HepG2 (cell line): ENCODE data around the gene ATP6V0D1. TPM values are rescaled to one million over a fixed set of nuclear protein-coding genes. Genes with fewer than 3 reads are reported as not detected.

ENCODE experiments used
- ATAC-seq: fragments of 200-7000 bp; cut with Tn5 transposase; 3 replicates; pipeline ENCODE4 v1.9.1; 2020; ENCODE audit warnings: mild to moderate bottlenecking, moderate library complexity
- BruUV-seq: library from RNA; stranded (reverse); fragments of 400-500 nt; replicated peaks from 2 replicates; lab custom pipeline; 2021; lab: Mats Ljungman, UMichigan
- CTCF ChIA-PET: fragments of 300-600 bp; formaldehyde crosslinking; extraction: SDS; loops from one replicate; lab custom pipeline; 2021; ENCODE audit warnings: low total read pairs, inconsistent platforms, low intra/inter-chr PET ratio; lab: Yijun Ruan, JAX
- POLR2A ChIA-PET: fragments of 350-600 bp; sonication (Branson Sonifier 250); formaldehyde crosslinking; loops from one replicate; lab custom pipeline; 2020; ENCODE audit warnings: antibody characterized with exemption, inconsistent platforms; lab: Yijun Ruan, JAX
- DNase-seq: peaks from one replicate; pipeline ENCODE4 v3.0.0-alpha.2; 2015; ENCODE audit warnings: low spot score
- FAIRE-seq: peaks from 3 replicates; lab custom pipeline; 2011; peaks lifted over from hg19 to GRCh38; lab: Jason Lieb, UNC
- H2AFZ ChIP-seq: one replicate; pipeline ENCODE4 v1.6.1; 2011; ENCODE audit warnings: low read length, inconsistent platforms
- H3K27ac ChIP-seq: fragments of 300-600 bp; 3 replicates; pipeline ENCODE4 v1.8.0; 2011; ENCODE audit warnings: mixed run types, mild to moderate bottlenecking, mixed read lengths, low read length, inconsistent platforms; ENCODE audit not compliant: insufficient read depth; ENCODE audit errors: extremely low read length
- H3K27me3 ChIP-seq, 2 experiments: fragments of 200-600 bp in 1 of 2; 2 replicates in 1 of 2; 3 replicates in 1 of 2; pipeline versions ENCODE4 v1.6.0 to v1.8.0; 2011; ENCODE audit warnings: low read length in 2 of 2, mild to moderate bottlenecking in 2 of 2, moderate library complexity in 2 of 2, inconsistent platforms in 1 of 2; ENCODE audit not compliant: insufficient read depth in 2 of 2, control insufficient read depth in 1 of 2
- H3K36me3 ChIP-seq, 2 experiments: fragments of 200-600 bp in 1 of 2; replicated peaks in 1 of 2; 2 replicates in 1 of 2; 3 replicates in 1 of 2; pipeline versions ENCODE4 v1.5.1 to v1.8.0; 2011; ENCODE audit warnings: low read length in 2 of 2, inconsistent platforms in 1 of 2; ENCODE audit not compliant: insufficient read depth in 2 of 2, control insufficient read depth in 1 of 2
- H3K4me1 ChIP-seq: 2 replicates; pipeline ENCODE4 v1.5.1; 2012; ENCODE audit warnings: low read length, inconsistent platforms; ENCODE audit not compliant: insufficient read depth
- H3K4me2 ChIP-seq: 2 replicates; pipeline ENCODE4 v1.6.0; 2011; ENCODE audit warnings: low read depth, low read length, inconsistent platforms
- H3K4me3 ChIP-seq, 3 experiments: fragments of 200-600 bp in 1 of 3; sonication (generic), shearing (Covaris generic) in 1 of 3; replicated peaks in 1 of 3; 2 replicates each; pipeline ENCODE4 v1.5.1; 2011 to 2016; ENCODE audit warnings: low read length in 3 of 3, inconsistent platforms in 2 of 3, low read depth in 2 of 3, mild to moderate bottlenecking in 2 of 3, control low read depth in 1 of 3, mixed read lengths in 1 of 3; ENCODE audit not compliant: insufficient read depth in 1 of 3
- H3K79me2 ChIP-seq: one replicate; pipeline ENCODE4 v1.6.1; 2011; ENCODE audit warnings: low read length, inconsistent platforms; ENCODE audit not compliant: insufficient read depth
- H3K9ac ChIP-seq: 2 replicates; pipeline ENCODE4 v1.6.0; 2011; ENCODE audit warnings: mild to moderate bottlenecking, low read depth, low read length, inconsistent platforms; ENCODE audit not compliant: insufficient read depth
- H3K9me3 ChIP-seq: 2 replicates; pipeline ENCODE4 v1.5.1; 2012; ENCODE audit warnings: mild to moderate bottlenecking, low read length
- H4K20me1 ChIP-seq: 2 replicates; pipeline ENCODE4 v1.6.0; 2011; ENCODE audit warnings: inconsistent platforms, mild to moderate bottlenecking, low read length, moderate library complexity; ENCODE audit not compliant: insufficient read depth
- ATF6 ChIP-seq: sonication (generic); formaldehyde crosslinking; conservative IDR thresholded peaks from 2 replicates; pipeline ENCODE4 v1.4.0; 2020; ENCODE audit warnings: missing genetic modification reagents
- ESRRA ChIP-seq: sonication (generic); formaldehyde crosslinking; IDR thresholded peaks from 2 replicates; pipeline ENCODE4 v1.5.1; 2020; ENCODE audit warnings: mild to moderate bottlenecking, low read depth, missing genetic modification reagents
- IKZF4 ChIP-seq: sonication (generic); formaldehyde crosslinking; IDR thresholded peaks from 2 replicates; pipeline ENCODE4 v1.5.1; 2020; ENCODE audit warnings: borderline replicate concordance, mild to moderate bottlenecking, low read depth, missing genetic modification reagents; ENCODE audit errors: not compliant biosample characterization
- MYPOP ChIP-seq: sonication (generic); formaldehyde crosslinking; IDR thresholded peaks from 2 replicates; pipeline ENCODE4 v1.8.1; 2023; ENCODE audit warnings: mild to moderate bottlenecking, moderate library complexity, missing genetic modification reagents
- SMARCC2 ChIP-seq: fragments of 450-650 bp; IDR thresholded peaks from 2 replicates; pipeline ENCODE4 v1.6.1; 2017; ENCODE audit warnings: antibody characterized with exemption, mild to moderate bottlenecking
- ZBTB14 ChIP-seq: sonication (generic); formaldehyde crosslinking; IDR thresholded peaks from 2 replicates; pipeline ENCODE4 v1.4.0; 2020; ENCODE audit warnings: missing genetic modification reagents
- ZFP41 ChIP-seq: sonication (generic); formaldehyde crosslinking; IDR thresholded peaks from 2 replicates; pipeline ENCODE4 v1.4.0; 2020; ENCODE audit warnings: mild to moderate bottlenecking, missing genetic modification reagents, borderline replicate concordance
- ZNF235 ChIP-seq: sonication (generic); formaldehyde crosslinking; IDR thresholded peaks from 2 replicates; pipeline ENCODE4 v1.8.1; 2023; ENCODE audit warnings: mild to moderate bottlenecking, missing genetic modification reagents, borderline replicate concordance
- ZNF275 ChIP-seq: sonication (generic); formaldehyde crosslinking; IDR thresholded peaks from 2 replicates; pipeline ENCODE4 v1.8.0; 2022; ENCODE audit warnings: missing genetic modification reagents, mild to moderate bottlenecking, inconsistent platforms, borderline replicate concordance
- ZNF781 ChIP-seq: sonication (generic); formaldehyde crosslinking; IDR thresholded peaks from 2 replicates; pipeline ENCODE4 v1.5.1; 2020; ENCODE audit warnings: borderline replicate concordance, mild to moderate bottlenecking, missing genetic modification reagents; ENCODE audit errors: not compliant biosample characterization
- WGBS: methylation state at CpG from one replicate; pipeline ENCODE4 v1.1.6; 2017; ENCODE audit warnings: low lambda C conversion rate; 5-methylcytosine and 5-hydroxymethylcytosine counted together
- in situ Hi-C: cut with HindIII; loops from 2 replicates; pipeline ENCODE4 v1.10.0; 2017; ENCODE audit warnings: low pct_unique_long_range_greater_than_20kb; ENCODE audit not compliant: extremely low pct_ligation_motif_present
- intact Hi-C: fragments of 100-400 bp; cut with micrococcal nuclease; formaldehyde crosslinking; loops from one replicate; pipeline ENCODE4 v1.10.0; 2022; ENCODE audit not compliant: unreplicated experiment
- polyA plus RNA-seq, 8 experiments: library from polyadenylated mRNA; depleted of rRNA in 3 of 8; stranded (reverse) in 7 of 8; unstranded in 1 of 8; fragments of >200 nt; fragmentation: Illumina TruSeq in 4 of 8; extraction: Trizol in 4 of 8; gene quantifications; 2 replicates each; pipeline versions ENCODE4 v1.2.1 to v1.2.3, GENCODE V29; 2011 to 2016; ENCODE audit warnings: low read depth in 4 of 8, missing spikeins in 1 of 8, mixed read lengths in 1 of 8; ENCODE audit not compliant: insufficient read depth in 1 of 8
- total RNA-seq, 5 experiments: library from RNA; depleted of rRNA; stranded (reverse); fragments of >200 nt; fragmentation: Illumina TruSeq; extraction: Trizol; gene quantifications; 2 replicates each; pipeline ENCODE4 v1.2.3, GENCODE V29; 2016; ENCODE audit warnings: low read depth in 1 of 5

ATP6V0D1 gene
- total and polyA plus RNA-seq, 2 of the 13 experiments (the other 11 are each of a cell fraction or from before 2014, with no cell fraction given), result 51.1 to 61.3 TPM

GRCh38 chr16:67388591-67388990 is 92.4 kb downstream of the ATP6V0D1 start:
- H3K4me2 ChIP-seq, result no peak overlapping the region
- no peaks in the 10 kb centered on the region for H3K36me3 ChIP-seq
- FAIRE-seq, result no peak
- no peak overlapping the region for H3K9ac ChIP-seq
- WGBS, result 25% methylated on average over 2 of the region's 2 CpGs
- H3K9me3 ChIP-seq, result no peaks in the 10 kb centered on the region
- no peak for TF ChIP-seq ZFP41 (CRISPR knock-in tag)
- no peak for TF ChIP-seq MYPOP (CRISPR knock-in tag)
- no peak for TF ChIP-seq ZNF275
- no peak for TF ChIP-seq ATF6
- TF ChIP-seq ZBTB14 (CRISPR knock-in tag), result no peak
- TF ChIP-seq ZNF235 (CRISPR knock-in tag), result no peak
- no peak for TF ChIP-seq ESRRA
- TF ChIP-seq IKZF4 (CRISPR knock-in tag), result no peak
- no peak for TF ChIP-seq ZNF781 (CRISPR knock-in tag)
- no peak for TF ChIP-seq SMARCC2
- TF ChIP-seq, all 625 proteins: peak for 0
- Histone ChIP-seq H3K4me1 (peaks cover 13% of the 10 kb centered on the region), H2AFZ (no peak overlapping the region), H3K4me3 (no peak overlapping the region), H3K27ac (no peak overlapping the region), H3K79me2 (no peaks in the 10 kb centered on the region), H4K20me1 (no peaks in the 10 kb centered on the region), H3K27me3 (peaks cover 9 to 72% of the 10 kb centered on the region in 2 experiments; a peak in 4 of 5 replicates)
- in situ Hi-C loops, result no loop called here
- no TSS peak for BruUV-seq
- ATAC-seq (no peak), DNase-seq (no peak)
- CTCF ChIA-PET, result no interaction called here
- intact Hi-C loops, result no loop called here
- POLR2A ChIA-PET, result no interaction called here
